ENCODE measurements around the gene POC1B. TPM values are rescaled to one million over a fixed set of nuclear protein-coding genes. Genes with fewer than 3 reads are reported as not detected.

The POC1B gene
- polyA plus RNA-seq, 1 donor (not counting 4 experiments of a cell fraction or from before 2014, with no cell fraction given): 16.4 TPM

DNA sequence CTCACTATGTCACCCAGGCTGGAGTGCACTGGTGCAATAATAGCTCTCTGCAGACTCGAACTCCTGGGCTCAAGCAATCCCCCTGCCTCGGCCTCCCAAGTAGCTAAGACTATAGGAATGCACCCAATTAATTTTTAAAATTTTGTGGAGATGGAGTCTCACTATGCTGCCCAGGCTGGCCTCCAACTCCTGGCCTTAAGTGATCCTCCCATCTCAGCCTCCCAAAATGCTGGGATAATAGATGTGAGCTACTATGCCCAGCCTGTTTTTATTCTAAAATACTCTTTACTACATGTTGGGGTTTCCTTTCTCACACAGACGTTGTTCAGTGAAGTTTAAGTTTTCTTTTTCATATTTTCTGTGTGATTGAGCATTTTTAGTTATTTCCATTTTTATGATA lies 112.6 kb downstream of the POC1B start:
- H3K4me1 ChIP-seq (ENCODE audit: control insufficient read depth, extremely low read depth, insufficient read depth, low read length): peaks cover 10% of the 10 kb centered on the region
- no peaks in the 10 kb centered on the region for H3K9me3 ChIP-seq (ENCODE audit: control insufficient read depth, low read depth, low read length)
- no peak for FAIRE-seq
- H3K36me3 ChIP-seq (ENCODE audit: control insufficient read depth in 2 of 2, extremely low read depth in 1 of 2, insufficient read depth in 2 of 2, low read length in 2 of 2): no peaks in the 10 kb centered on the region
- no peaks in the 10 kb centered on the region for H3K79me2 ChIP-seq (ENCODE audit: control insufficient read depth, insufficient read depth, low read length)
- no peak for DNase-seq (ENCODE audit: low read depth, low spot score)
- H3K9me1 ChIP-seq (ENCODE audit: control insufficient read depth, extremely low read depth, insufficient read depth, low read length): no peaks in the 10 kb centered on the region
- H4K20me1 ChIP-seq (ENCODE audit: control insufficient read depth, extremely low read depth, insufficient read depth, low read length): no peaks in the 10 kb centered on the region
- H3K4me2 ChIP-seq (ENCODE audit: control insufficient read depth, extremely low read depth, insufficient read depth, low read depth, low read length): no peak overlapping the region
- dilution Hi-C loops (cut with MboI; ENCODE audit: extremely low pct_ligation_motif_present, low sequenced_read_pairs): no loop called here
- H3K9ac ChIP-seq (ENCODE audit: control insufficient read depth, extremely low read depth, insufficient read depth, low read length): no peak overlapping the region
- no peak overlapping the region for H2AFZ ChIP-seq (ENCODE audit: control insufficient read depth, low read length)
- H3K4me3 ChIP-seq (ENCODE audit: control insufficient read depth in 2 of 3, extremely low read depth in 1 of 3, insufficient read depth in 2 of 3, low read depth in 1 of 3, low read length in 3 of 3): no peak overlapping the region
- H3K27me3 ChIP-seq (ENCODE audit: control insufficient read depth, extremely low read depth, insufficient read depth, low read length): no peaks in the 10 kb centered on the region
- TF ChIP-seq EZH2 (IDR thresholded peaks at IDR 0.05; ENCODE audit: low read length): no peak
- TF ChIP-seq, protein P1, sequence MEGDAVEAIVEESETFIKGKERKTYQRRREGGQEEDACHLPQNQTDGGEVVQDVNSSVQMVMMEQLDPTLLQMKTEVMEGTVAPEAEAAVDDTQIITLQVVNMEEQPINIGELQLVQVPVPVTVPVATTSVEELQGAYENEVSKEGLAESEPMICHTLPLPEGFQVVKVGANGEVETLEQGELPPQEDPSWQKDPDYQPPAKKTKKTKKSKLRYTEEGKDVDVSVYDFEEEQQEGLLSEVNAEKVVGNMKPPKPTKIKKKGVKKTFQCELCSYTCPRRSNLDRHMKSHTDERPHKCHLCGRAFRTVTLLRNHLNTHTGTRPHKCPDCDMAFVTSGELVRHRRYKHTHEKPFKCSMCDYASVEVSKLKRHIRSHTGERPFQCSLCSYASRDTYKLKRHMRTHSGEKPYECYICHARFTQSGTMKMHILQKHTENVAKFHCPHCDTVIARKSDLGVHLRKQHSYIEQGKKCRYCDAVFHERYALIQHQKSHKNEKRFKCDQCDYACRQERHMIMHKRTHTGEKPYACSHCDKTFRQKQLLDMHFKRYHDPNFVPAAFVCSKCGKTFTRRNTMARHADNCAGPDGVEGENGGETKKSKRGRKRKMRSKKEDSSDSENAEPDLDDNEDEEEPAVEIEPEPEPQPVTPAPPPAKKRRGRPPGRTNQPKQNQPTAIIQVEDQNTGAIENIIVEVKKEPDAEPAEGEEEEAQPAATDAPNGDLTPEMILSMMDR (optimal IDR thresholded peaks at IDR 0.05 in 1 of 3, IDR thresholded peaks at IDR 0.05 in 1 of 3, conservative IDR thresholded peaks at IDR 0.05 in 1 of 3; ENCODE audit: extremely low read depth in 1 of 3, insufficient read depth in 2 of 3, low read length in 3 of 3): no peak
- H3K27ac ChIP-seq (ENCODE audit: control insufficient read depth, insufficient read depth, low read length): no peak overlapping the region

DNA sequence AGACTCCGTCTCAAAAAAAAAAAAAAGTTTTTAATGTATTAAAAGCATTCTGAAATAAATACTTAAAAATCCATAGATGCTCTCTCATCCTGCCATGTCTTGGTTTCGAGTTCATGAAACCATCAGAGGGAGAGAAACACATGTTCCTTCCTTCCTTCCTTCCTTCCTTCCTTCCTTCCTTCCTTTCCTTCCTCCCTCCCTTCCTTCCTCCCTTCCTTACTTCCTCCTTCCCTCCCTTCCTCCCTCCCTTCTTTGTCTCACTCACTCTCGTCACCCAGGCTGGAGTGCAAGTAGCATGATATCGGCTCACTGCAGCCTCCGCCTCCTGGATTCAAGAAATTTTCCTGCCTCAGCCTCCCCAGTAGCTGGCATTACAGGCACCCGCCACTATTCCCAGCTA lies 113.2 kb downstream of the POC1B start:
- Histone ChIP-seq H3K4me2 (ENCODE audit: control insufficient read depth, extremely low read depth, insufficient read depth, low read depth, low read length) (no peak overlapping the region), H3K4me1 (ENCODE audit: control insufficient read depth, extremely low read depth, insufficient read depth, low read length) (peaks cover 9% of the 10 kb centered on the region), H3K9me1 (ENCODE audit: control insufficient read depth, extremely low read depth, insufficient read depth, low read length) (no peaks in the 10 kb centered on the region), H3K9ac (ENCODE audit: control insufficient read depth, extremely low read depth, insufficient read depth, low read length) (no peak overlapping the region), H3K27ac (ENCODE audit: control insufficient read depth, insufficient read depth, low read length) (no peak overlapping the region), H3K9me3 (ENCODE audit: control insufficient read depth, low read depth, low read length) (no peaks in the 10 kb centered on the region), H3K27me3 (ENCODE audit: control insufficient read depth, extremely low read depth, insufficient read depth, low read length) (no peaks in the 10 kb centered on the region), H3K36me3 (ENCODE audit: control insufficient read depth in 2 of 2, extremely low read depth in 1 of 2, insufficient read depth in 2 of 2, low read length in 2 of 2) (no peaks in the 10 kb centered on the region), H3K4me3 (ENCODE audit: control insufficient read depth in 2 of 3, extremely low read depth in 1 of 3, insufficient read depth in 2 of 3, low read depth in 1 of 3, low read length in 3 of 3) (no peak overlapping the region), H2AFZ (ENCODE audit: control insufficient read depth, low read length) (no peak overlapping the region), H4K20me1 (ENCODE audit: control insufficient read depth, extremely low read depth, insufficient read depth, low read length) (no peaks in the 10 kb centered on the region), H3K79me2 (ENCODE audit: control insufficient read depth, insufficient read depth, low read length) (no peaks in the 10 kb centered on the region)
- TF ChIP-seq, protein P1 (optimal IDR thresholded peaks at IDR 0.05 in 1 of 3, IDR thresholded peaks at IDR 0.05 in 1 of 3, conservative IDR thresholded peaks at IDR 0.05 in 1 of 3; ENCODE audit: extremely low read depth in 1 of 3, insufficient read depth in 2 of 3, low read length in 3 of 3): no peak
- no peak for TF ChIP-seq EZH2 (IDR thresholded peaks at IDR 0.05; ENCODE audit: low read length)
- dilution Hi-C loops (cut with MboI; ENCODE audit: extremely low pct_ligation_motif_present, low sequenced_read_pairs): no loop called here
- DNase-seq (ENCODE audit: low read depth, low spot score) (no peak), FAIRE-seq (no peak)

All from keratinocyte (primary cell).